Uterus (tissue), 4 donors: ENCODE results near the gene RASSF7. TPM values are rescaled to one million over a fixed set of nuclear protein-coding genes. Genes with fewer than 3 reads are reported as not detected.

ENCODE experiments used
- DNase-seq, 2 donors: peaks; one replicate each; pipeline ENCODE4 v3.0.0-alpha.2; 2019 to 2020
- H3K27ac ChIP-seq, 2 donors: fragments of 200-600 bp; sonication (generic); 1 replicate in 1 of 2; 2 replicates in 1 of 2; pipeline ENCODE4 v1.5.1; 2016 to 2018
- H3K27me3 ChIP-seq, 2 donors: fragments of 200-600 bp; sonication (generic); one replicate each; pipeline ENCODE4 v1.5.1; 2018 to 2019; ENCODE audit warnings: control low read depth in 1 of 2
- H3K36me3 ChIP-seq, 2 donors: fragments of 200-600 bp; sonication (generic); one replicate each; pipeline ENCODE4 v1.5.1; 2019; ENCODE audit warnings: control low read depth in 1 of 2
- H3K4me1 ChIP-seq, 2 donors: fragments of 200-600 bp; sonication (generic); one replicate each; pipeline ENCODE4 v1.5.1; 2018 to 2019; ENCODE audit warnings: control low read depth in 1 of 2
- H3K4me3 ChIP-seq, 2 donors: fragments of 200-600 bp; sonication (generic); 1 replicate in 1 of 2; 2 replicates in 1 of 2; pipeline ENCODE4 v1.5.1; 2018 to 2019; ENCODE audit warnings: mild to moderate bottlenecking in 1 of 2
- H3K9me3 ChIP-seq, 2 donors: fragments of 200-600 bp; sonication (generic); one replicate each; pipeline ENCODE4 v1.5.1; 2019; ENCODE audit warnings: control low read depth in 1 of 2
- CTCF ChIP-seq, 4 experiments: fragments of 200-600 bp in 2 of 4; fragments of 450-650 bp in 2 of 4; sonication (generic) in 2 of 4; IDR thresholded peaks; one replicate each; pipeline ENCODE4 v1.5.1; 2016 to 2019; ENCODE audit warnings: antibody characterized with exemption in 4 of 4, mild to moderate bottlenecking in 2 of 4, moderate library complexity in 1 of 4
- POLR2A ChIP-seq, 2 donors: fragments of 450-650 bp; IDR thresholded peaks; one replicate each; pipeline ENCODE4 v1.6.1; 2016; ENCODE audit warnings: antibody characterized with exemption in 2 of 2, mild to moderate bottlenecking in 1 of 2, moderate library complexity in 1 of 2
- intact Hi-C: fragments of 100-400 bp; cut with DNase I; formaldehyde crosslinking; loops from one replicate; pipeline ENCODE4 v1.15.1; 2023; ENCODE audit warnings: low total_unique reads
- total RNA-seq, 4 donors: library from RNA; depleted of rRNA in 3 of 4; stranded (reverse); fragments of >200 nt in 3 of 4; gene quantifications; one replicate each; pipeline versions ENCODE4 v1.1.0 to v1.2.4, GENCODE V29; 2014 to 2023
- donor health status: DM: yes; HTN: yes; CAD: no.

RASSF7 gene
- total RNA-seq, 4 donors from 2014 or later, result 0.59 to 13.1 (median 8.0) TPM

GRCh38 chr11:559712-560304 lies 962 bp upstream of the RASSF7 start:
- H3K27ac ChIP-seq, result no peak overlapping the region
- peaks cover 0 to 17% of the 10 kb centered on the region in 2 donors for H3K4me1 ChIP-seq
- DNase-seq, result no peak
- peaks cover 0 to 8% of the 10 kb centered on the region in 2 donors for H3K27me3 ChIP-seq
- no peaks in the 10 kb centered on the region for H3K9me3 ChIP-seq
- peak overlapping the region; percentile 46 to 76 for H3K4me3 ChIP-seq
- intact Hi-C loops, result loop anchor here (5.0 kb wide), 1 partner anchor 162 kb away; no protein-coding TSS in a partner anchor
- no peak for TF ChIP-seq POLR2A (IDR thresholded peaks at IDR 0.05)
- TF ChIP-seq CTCF (IDR thresholded peaks at IDR 0.05), result no peak
- no peaks in the 10 kb centered on the region for H3K36me3 ChIP-seq

- DNase-seq, result no peak
- TF ChIP-seq POLR2A (IDR thresholded peaks at IDR 0.05), result no peak
- TF ChIP-seq CTCF (IDR thresholded peaks at IDR 0.05), result no peak
- Histone ChIP-seq H3K36me3 (no peaks in the 10 kb centered on the region), H3K4me1 (peaks cover 0 to 6% of the 10 kb centered on the region in 2 donors), H3K4me3 (peak overlapping the region; percentile 28 to 76), H3K27ac (peak overlapping the region in 1 of 2 donors; percentile 20), H3K27me3 (no peaks in the 10 kb centered on the region), H3K9me3 (no peaks in the 10 kb centered on the region)
- intact Hi-C loops, result no loop called here
Measured at GRCh38 chr11:561148-562003, 606 bp downstream of the RASSF7 start.

GRCh38 chr11:562046-562645 lies 1.4 kb downstream of the RASSF7 start:
- Histone ChIP-seq H3K4me3 (no peak overlapping the region), H3K9me3 (no peaks in the 10 kb centered on the region), H3K36me3 (no peaks in the 10 kb centered on the region), H3K27me3 (no peaks in the 10 kb centered on the region), H3K4me1 (peaks cover 0 to 6% of the 10 kb centered on the region in 2 donors), H3K27ac (no peak overlapping the region)
- no peak for DNase-seq
- no peak for TF ChIP-seq POLR2A (IDR thresholded peaks at IDR 0.05)
- no peak for TF ChIP-seq CTCF (IDR thresholded peaks at IDR 0.05)
- intact Hi-C loops, result no loop called here

- TF ChIP-seq CTCF (IDR thresholded peaks at IDR 0.05) (no peak), POLR2A (IDR thresholded peaks at IDR 0.05) (no peak)
- Histone ChIP-seq H3K27ac (no peak overlapping the region), H3K27me3 (no peaks in the 10 kb centered on the region), H3K4me3 (no peak overlapping the region), H3K4me1 (peaks cover 0 to 6% of the 10 kb centered on the region in 2 donors), H3K9me3 (no peaks in the 10 kb centered on the region), H3K36me3 (no peaks in the 10 kb centered on the region)
- no peak for DNase-seq
- intact Hi-C loops, result no loop called here
Measured at GRCh38 chr11:563066-563811, 2.5 kb downstream of the RASSF7 start.
